HEK293 (cell line): ENCODE results near the gene TGFB1.

ENCODE experiments used
- CTCF ChIP-seq: fragments of 450-650 bp; formaldehyde crosslinking; IDR thresholded peaks from 2 replicates; pipeline ENCODE4 v1.5.1; 2016; ENCODE audit warnings: missing biosample characterization, missing genetic modification characterization
- KLF10 ChIP-seq: fragments of 450-650 bp; IDR thresholded peaks from 2 replicates; pipeline ENCODE4 v1.5.1; 2018; ENCODE audit warnings: missing biosample characterization, mild to moderate bottlenecking, missing genetic modification characterization
- KLF9 ChIP-seq: fragments of 450-650 bp; formaldehyde crosslinking; IDR thresholded peaks from 2 replicates; pipeline ENCODE4 v1.5.1; 2016; ENCODE audit warnings: missing biosample characterization, missing genetic modification characterization, low read depth
- PATZ1 ChIP-seq: fragments of 450-650 bp; formaldehyde crosslinking; IDR thresholded peaks from 2 replicates; pipeline ENCODE4 v1.5.1; 2016; ENCODE audit warnings: missing biosample characterization, missing genetic modification characterization
- ZNF132 ChIP-seq: fragments of 450-650 bp; formaldehyde crosslinking; IDR thresholded peaks from 2 replicates; pipeline ENCODE4 v1.5.1; 2017; ENCODE audit warnings: missing biosample characterization, missing genetic modification characterization, borderline replicate concordance
- ZNF214 ChIP-seq: fragments of 450-650 bp; formaldehyde crosslinking; IDR thresholded peaks from 2 replicates; pipeline ENCODE4 v1.5.1; 2017; ENCODE audit warnings: missing biosample characterization, mild to moderate bottlenecking, missing genetic modification characterization, borderline replicate concordance
- ZNF26 ChIP-seq: fragments of 450-650 bp; formaldehyde crosslinking; IDR thresholded peaks from 2 replicates; pipeline ENCODE4 v1.5.1; 2016; ENCODE audit warnings: missing biosample characterization, missing genetic modification characterization
- ZNF266 ChIP-seq: fragments of 450-650 bp; formaldehyde crosslinking; IDR thresholded peaks from 2 replicates; pipeline ENCODE4 v1.5.1; 2016; ENCODE audit warnings: missing biosample characterization, missing genetic modification characterization, low read depth
- ZNF501 ChIP-seq: fragments of 450-650 bp; formaldehyde crosslinking; IDR thresholded peaks from 2 replicates; pipeline ENCODE4 v1.5.1; 2016; ENCODE audit warnings: missing biosample characterization, missing genetic modification characterization
- ZNF544 ChIP-seq: fragments of 450-650 bp; formaldehyde crosslinking; IDR thresholded peaks from 2 replicates; pipeline ENCODE4 v1.5.0; 2017; ENCODE audit warnings: missing biosample characterization, missing genetic modification characterization
- ZNF610 ChIP-seq: fragments of 450-650 bp; formaldehyde crosslinking; IDR thresholded peaks from 2 replicates; pipeline ENCODE4 v1.5.1; 2016; ENCODE audit warnings: missing biosample characterization, missing genetic modification characterization, borderline replicate concordance
- ZNF629 ChIP-seq: fragments of 450-650 bp; formaldehyde crosslinking; IDR thresholded peaks from 2 replicates; pipeline ENCODE4 v1.5.1; 2017; ENCODE audit warnings: missing biosample characterization, missing genetic modification characterization
- ZNF639 ChIP-seq: fragments of 450-650 bp; formaldehyde crosslinking; IDR thresholded peaks from 2 replicates; pipeline ENCODE4 v1.5.1; 2016; ENCODE audit warnings: missing biosample characterization, missing genetic modification characterization
- ZNF707 ChIP-seq: fragments of 450-650 bp; formaldehyde crosslinking; IDR thresholded peaks from 2 replicates; pipeline ENCODE4 v1.5.1; 2016; ENCODE audit warnings: missing biosample characterization, missing genetic modification characterization

GRCh38 chr19:41294393-41294792 is 59.3 kb downstream of the TGFB1 start:
- TF ChIP-seq ZNF544 (tag by site-specific recombination) (no peak), ZNF214 (tag by site-specific recombination) (no peak), CTCF (tag by site-specific recombination) (no peak), ZNF132 (tag by site-specific recombination) (no peak), ZNF501 (tag by site-specific recombination) (no peak), ZNF639 (tag by site-specific recombination) (no peak), ZNF266 (tag by site-specific recombination) (no peak), KLF9 (tag by site-specific recombination) (no peak), ZNF707 (tag by site-specific recombination) (no peak), ZNF629 (tag by site-specific recombination) (no peak), ZNF26 (tag by site-specific recombination) (no peak), KLF10 (tag by site-specific recombination) (no peak), PATZ1 (tag by site-specific recombination) (no peak), ZNF610 (no peak)
